HG02678 (cell line): Measurements from ENCODE around the gene IBSP.

Experiments used
- ATAC-seq: cut with Tn5 transposase; IDR thresholded peaks from one replicate; pipeline ENCODE4 v1.9.1; 2021; ENCODE audit warnings: mild to moderate bottlenecking, moderate library complexity; ENCODE audit not compliant: unreplicated experiment

IBSP gene, protein sequence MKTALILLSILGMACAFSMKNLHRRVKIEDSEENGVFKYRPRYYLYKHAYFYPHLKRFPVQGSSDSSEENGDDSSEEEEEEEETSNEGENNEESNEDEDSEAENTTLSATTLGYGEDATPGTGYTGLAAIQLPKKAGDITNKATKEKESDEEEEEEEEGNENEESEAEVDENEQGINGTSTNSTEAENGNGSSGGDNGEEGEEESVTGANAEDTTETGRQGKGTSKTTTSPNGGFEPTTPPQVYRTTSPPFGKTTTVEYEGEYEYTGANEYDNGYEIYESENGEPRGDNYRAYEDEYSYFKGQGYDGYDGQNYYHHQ

GRCh38 chr4:87799301-87800113, at the start of gene IBSP:
TSS of gene IBSP (plus strand) at chr4:87799554. CDS start at chr4:87802362, 2,808 bp downstream.
- no peak for ATAC-seq

- no peak for ATAC-seq
These were observed 49.5 kb upstream of the IBSP start for GRCh38 chr4:87749883-87750282.

DNA sequence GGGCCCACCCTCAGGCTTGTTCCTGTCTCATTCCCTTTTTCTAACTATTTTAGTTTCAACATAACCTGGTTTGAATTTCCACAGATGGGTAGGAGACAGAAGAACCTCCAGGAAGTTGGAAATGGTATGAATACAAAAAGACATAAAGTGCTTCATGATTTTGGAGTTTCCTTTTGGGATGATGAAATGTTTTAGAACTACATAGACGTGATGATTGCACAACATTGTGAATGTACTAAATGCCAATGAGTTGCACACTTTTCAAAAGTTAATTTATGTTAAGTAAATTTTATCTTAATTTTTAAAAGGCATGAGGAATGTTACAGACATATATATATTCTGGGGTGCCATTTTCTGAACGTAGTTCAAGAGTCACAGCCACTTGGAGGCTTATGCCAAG, 41.1 kb upstream of the IBSP start:
- no peak for ATAC-seq

- no peak for ATAC-seq
These were observed 37.0 kb upstream of the IBSP start for GRCh38 chr4:87762311-87762710.

- ATAC-seq: no peak
These were observed 17.8 kb upstream of the IBSP start for GRCh38 chr4:87781569-87781968.

- ATAC-seq: no peak
These were observed 15.6 kb upstream of the IBSP start for GRCh38 chr4:87783781-87784180.

DNA sequence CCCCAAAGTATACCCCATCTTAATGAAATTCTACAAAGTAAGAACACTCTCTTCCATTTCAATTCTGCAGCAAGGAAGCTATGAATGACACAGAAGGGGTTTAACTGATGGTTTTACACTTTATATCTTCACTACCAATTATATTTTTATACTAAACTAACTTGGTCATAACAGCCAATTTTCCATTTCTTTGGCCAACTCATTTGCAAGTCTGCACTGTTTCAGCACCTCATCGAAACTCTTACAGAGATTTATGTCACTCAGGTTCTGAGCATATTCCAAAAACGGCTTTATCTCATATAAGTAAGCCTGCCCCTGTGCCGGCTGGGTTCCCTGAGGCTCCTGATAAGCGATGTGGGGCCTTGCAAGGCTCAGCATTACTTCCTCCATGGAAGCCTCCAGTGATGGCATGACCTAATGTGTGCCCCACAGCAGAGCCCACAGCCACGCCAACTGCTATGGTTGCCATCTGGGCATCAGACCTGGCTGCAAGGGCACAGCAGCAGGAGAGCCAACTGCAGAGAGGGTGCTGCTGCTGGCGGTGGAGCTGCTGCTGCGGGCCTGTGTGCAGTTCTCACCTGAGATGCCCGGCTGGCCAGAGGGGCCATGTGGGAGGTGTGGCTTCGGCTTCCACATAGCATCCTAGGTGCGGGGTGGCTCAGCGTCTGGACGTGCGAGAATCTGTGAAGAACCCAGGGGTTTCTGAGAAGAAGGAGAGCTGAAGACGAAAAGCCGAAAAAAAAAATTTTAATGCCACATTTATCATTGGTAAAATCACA, 13.4 kb upstream of the IBSP start:
- ATAC-seq: no peak

DNA sequence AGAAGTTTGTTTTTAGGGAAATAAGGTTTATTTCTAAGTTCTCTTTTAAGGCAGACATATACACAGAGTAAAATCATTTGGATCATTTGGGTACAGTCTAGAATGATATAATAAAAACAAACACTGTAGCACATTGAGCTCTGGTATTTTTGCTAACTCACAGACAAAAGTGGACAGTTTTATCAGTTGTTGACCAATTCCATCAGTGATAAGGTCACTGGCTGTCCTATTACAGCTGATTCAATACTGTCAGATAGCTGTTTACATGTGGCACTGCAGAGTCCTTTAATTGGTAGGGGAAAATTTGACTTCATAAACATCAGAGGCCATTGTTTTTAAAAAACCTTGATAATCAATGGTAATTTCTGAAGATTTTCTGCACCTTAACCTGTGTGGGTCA, 3.5 kb downstream of the IBSP start:
- ATAC-seq: no peak

DNA sequence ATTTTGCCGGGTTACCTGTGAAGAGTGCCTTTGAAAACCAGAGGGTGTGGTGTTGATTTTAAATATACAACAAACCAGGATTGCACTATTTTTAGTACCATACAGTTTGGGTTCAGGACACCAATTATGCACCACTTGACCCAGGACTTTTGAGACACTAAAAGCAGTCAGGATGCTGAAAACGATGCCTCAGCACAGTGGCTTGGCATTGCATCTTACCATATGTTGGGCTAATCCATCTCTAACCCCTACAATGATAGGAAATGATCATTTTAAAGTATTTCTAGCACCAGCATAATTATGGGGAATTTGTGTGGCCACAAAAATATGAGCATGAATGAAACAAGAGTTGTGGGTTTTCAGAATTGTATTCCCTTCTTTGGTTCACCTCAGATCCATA, 4.1 kb downstream of the IBSP start:
- no peak for ATAC-seq

DNA sequence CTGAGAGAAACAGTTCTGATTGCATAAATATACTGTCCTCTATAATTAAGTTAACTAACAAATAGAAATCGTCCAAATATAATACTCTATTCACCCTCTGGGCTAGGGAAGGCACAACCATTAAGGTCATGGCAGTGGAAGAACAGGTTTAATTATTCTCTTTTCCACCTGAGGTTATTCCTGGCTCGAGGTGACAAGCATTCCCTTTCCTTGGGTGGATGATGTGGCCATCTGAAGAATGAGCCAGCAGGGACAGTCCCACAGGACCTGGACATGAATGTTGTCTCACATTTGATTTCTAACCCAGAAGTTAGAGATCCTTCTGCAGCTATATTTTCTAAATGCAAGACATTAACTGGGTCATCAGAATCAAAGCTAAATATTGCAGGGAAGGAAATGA, 5.5 kb downstream of the IBSP start:
- ATAC-seq: no peak

DNA sequence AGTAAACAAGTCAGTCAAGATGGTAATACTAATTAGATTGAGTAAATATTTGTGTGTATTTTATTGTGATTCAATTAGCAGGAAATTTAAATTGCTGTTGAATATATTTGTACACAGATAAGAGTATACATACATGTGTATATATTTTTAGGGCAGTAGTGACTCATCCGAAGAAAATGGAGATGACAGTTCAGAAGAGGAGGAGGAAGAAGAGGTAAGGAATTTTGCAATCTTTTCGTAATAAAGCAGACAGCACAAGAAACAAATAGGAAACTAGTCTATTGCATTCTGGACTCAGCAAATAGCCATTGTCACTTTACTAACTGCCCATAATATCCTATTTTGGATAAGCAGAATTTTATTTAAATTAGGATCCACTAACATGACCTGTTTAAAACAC, 6.6 kb downstream of the IBSP start:
- no peak for ATAC-seq

DNA sequence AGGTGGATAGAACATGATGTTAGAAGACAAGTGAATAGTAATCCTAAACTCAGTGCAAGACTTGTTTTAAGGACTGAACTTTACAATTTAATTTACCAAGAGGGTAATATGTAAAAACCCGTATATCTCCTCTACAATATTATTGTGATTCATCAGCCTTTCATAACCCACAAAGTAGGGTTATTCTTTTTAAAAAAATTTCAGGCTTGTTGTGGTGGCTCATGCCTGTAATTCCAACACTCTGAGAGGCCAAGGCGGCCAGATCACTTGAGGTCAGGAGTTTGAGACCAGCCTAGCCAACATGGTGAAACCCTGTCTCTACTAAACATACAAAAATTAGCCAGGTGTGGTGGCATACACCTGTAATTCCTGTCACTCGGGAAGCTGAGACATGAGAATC, 7.2 kb downstream of the IBSP start:
- no peak for ATAC-seq

DNA sequence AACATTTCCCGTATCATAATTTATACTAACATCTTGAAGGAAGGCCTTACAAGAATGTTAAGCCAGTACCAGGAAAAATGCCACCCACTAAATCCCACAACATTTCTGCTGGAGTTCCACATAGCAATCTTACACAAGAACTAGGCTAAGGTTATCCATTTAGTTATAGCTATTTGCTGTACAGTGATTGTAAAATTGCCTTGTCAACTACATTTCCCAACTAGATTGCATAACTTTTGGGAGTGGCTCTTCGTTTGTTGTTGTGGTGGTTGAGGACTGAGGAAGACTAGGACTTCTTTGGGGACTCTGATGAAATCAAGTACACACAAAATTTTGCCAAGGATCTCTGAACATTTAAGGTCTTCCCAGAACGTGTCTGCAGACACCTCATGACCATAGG, 8.0 kb downstream of the IBSP start:
- no peak for ATAC-seq

GRCh38 chr4:87811977-87812376, 12.6 kb downstream of the IBSP start:
- ATAC-seq: no peak

DNA sequence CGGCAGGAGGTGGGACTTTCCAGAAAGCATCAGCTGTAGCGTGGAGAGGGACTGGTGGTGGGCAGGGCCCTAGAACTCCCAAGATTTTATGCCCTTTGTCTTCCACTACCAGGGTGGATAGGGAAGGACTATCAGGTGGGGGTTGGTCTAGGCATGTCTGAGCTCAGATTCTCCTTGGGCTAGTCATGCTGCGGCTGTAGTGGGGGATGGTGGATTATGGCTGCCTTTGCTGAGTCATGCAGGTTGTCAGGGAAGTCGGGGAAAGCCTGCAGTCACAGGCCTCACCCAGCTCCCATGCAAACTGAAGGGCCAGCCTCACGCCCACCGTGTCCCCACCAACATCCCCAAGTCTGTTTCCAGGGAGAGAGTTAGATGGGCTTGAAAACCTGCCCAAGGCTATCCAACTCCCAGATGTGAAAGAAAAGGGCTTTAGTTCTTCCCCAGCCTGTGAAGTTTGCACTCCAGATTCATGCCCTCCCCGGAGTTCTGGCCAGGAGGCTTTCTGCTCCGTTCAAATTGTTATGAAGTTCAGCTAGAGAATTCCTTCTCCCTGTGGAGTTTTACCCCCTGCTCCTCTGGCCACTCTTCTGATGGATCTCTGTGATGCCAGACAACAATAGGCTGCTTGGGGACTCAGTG, 20.0 kb downstream of the IBSP start:
- ATAC-seq: no peak

- no peak for ATAC-seq
These were observed 23.8 kb downstream of the IBSP start for GRCh38 chr4:87823200-87823599.

DNA sequence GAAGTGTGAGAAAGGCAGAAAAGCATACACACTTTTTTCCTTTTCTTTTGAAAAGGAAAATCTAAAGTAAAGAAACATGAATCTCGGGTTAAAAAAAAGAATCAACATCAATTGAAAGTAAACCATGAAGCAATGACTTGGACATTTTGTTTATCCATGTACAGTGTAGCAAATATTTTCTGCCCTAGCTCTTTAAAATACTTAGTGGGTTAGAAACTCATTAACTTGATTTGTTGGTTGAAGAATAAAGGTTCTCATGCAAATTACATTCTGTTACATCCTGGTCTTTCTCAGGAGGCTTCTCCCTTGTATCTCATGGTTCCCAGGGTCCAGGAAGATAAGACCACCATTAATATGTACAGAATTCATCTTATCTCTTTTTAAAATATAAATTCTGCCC, 24.4 kb downstream of the IBSP start:
- no peak for ATAC-seq

- ATAC-seq: no peak
These were observed 25.0 kb downstream of the IBSP start for GRCh38 chr4:87824352-87824751.

DNA sequence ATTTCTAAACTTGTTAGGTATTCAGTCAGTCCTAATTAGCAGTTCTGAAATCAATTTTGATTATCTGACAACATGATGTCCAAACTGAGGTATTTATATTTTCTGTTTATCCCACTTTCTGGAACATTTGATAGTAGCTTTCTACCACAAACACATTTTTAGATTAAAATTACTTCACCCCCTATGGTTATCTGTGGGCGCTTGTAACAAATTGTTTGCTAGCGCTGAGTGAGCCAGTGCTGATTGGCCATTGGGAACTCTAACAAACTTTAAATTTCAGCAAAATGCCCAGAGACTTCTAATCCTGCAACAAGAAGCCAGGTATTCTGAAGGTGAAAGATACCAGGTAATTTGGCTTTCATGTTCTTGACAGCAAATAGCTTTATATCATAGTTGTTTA, 33.3 kb downstream of the IBSP start, which contains the start of gene MEPE:
Gene MEPE (plus strand): TSS at position 301 of the 400 bp plus-strand sequence. CDS start 1,746 bp downstream, outside the sequence.
- no peak for ATAC-seq

DNA sequence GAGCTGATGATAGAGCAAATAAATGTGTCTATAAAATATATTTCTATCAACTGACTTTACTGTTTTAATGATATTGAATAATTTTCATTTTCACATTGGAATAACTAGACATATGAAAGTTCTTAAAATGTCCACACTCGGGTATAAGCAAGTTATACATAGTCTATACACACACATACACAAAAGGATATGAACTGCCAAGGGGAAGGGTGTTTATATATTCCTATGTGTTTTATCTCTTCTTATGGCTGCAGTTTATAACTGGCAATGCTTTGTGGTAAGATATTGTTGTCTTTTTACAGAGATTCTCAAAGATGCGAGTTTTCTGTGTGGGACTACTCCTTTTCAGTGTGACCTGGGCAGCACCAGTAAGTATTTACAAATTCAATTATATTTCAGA, 35.0 kb downstream of the IBSP start:
- no peak for ATAC-seq

DNA sequence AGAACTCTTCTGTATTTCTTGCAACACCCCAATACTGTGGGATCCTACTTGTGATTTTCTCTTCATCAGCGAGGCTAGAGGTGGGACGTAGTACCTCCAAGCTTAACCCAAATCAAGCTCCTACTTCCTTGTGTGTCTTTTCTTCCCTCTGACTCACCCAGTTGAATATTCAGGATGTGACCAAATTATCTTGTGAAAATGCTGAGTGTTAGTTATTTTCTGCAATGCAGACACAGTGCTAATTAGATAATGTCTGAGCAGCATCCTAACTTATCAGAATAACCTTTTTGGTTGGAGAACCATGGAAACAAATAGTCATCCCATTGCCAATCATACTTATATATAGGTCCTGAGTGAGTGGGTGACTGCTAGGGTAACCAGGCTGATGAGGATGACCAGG, 35.8 kb downstream of the IBSP start:
- ATAC-seq: no peak
